GM03348 (cell line): ENCODE data around the gene RAB1B.

Source experiments
- DNase-seq: peaks from one replicate; pipeline ENCODE4 v3.0.0; 2012; ENCODE audit warnings: low spot score

The RAB1B gene

GRCh38 chr11:66322732-66323427 is 54.4 kb downstream of the RAB1B start:
- DNase-seq: peak; percentile 76

- no peak for DNase-seq
These were observed 55.2 kb downstream of the RAB1B start for GRCh38 chr11:66323684-66324083.

GRCh38 chr11:66324664-66325063 is 56.2 kb downstream of the RAB1B start:
- peak; percentile 54 for DNase-seq

- no peak for DNase-seq
These were observed 56.8 kb downstream of the RAB1B start for GRCh38 chr11:66325263-66325671.

GRCh38 chr11:66326261-66327111 is 58.0 kb downstream of the RAB1B start:
- peak; percentile 68 for DNase-seq
